SKM-1 (cell line): ENCODE data around the gene EPHB2.
"Not testable (repeated sequence)": the region's sequence is repeated elsewhere in the genome, so short reads cannot be mapped to it uniquely, and the experiment has no call there.

Experiments used
- DNase-seq: peaks from one replicate; lab custom pipeline; 2025; ENCODE audit not compliant: unreplicated experiment; lab: John Stamatoyannopoulos, UW

Gene EPHB2

DNA sequence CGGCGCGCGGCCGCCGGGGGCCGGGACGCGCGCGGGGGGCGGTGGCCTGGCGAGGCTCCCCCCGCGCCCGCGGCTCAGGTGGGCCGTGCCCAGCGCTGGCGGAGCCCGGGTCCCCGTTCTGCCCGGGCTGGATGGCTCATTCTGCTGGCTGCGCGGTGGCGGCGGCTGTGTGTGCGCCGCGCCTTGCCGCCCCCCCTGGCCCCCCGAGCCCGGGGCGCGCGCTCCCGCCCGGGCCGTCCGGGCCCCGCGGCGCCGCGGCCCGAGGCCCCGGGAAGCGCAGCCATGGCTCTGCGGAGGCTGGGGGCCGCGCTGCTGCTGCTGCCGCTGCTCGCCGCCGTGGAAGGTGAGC lies at the start of gene EPHB2:
EPHB2 (plus strand) TSS at position 139 of the 349 bp plus-strand sequence; CDS start at position 283, 144 bp downstream.
- no peak for DNase-seq

GRCh38 chr1:22661880-22662279 lies 48.8 kb upstream of the EPHB2 start:
- no peak for DNase-seq

DNA sequence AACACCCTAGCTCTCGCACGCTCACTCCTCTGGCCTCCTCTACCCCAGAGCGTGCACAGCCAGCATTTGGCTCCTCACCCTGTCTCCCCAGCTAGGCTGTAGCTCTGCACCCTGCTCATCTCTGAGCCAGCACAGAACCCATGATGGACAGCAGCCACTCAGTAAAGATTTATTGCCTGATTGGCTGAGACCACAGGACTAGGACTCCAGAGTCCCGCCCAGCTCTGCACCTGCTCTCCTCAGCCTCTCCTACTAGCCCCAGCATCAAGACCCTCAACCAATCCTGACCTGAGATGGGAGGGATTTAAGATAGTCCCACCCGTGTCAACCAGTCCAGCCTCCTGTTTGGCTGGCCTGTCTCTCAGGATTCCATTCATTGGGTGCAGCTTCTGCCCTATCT lies 48.3 kb upstream of the EPHB2 start:
- no peak for DNase-seq

DNA sequence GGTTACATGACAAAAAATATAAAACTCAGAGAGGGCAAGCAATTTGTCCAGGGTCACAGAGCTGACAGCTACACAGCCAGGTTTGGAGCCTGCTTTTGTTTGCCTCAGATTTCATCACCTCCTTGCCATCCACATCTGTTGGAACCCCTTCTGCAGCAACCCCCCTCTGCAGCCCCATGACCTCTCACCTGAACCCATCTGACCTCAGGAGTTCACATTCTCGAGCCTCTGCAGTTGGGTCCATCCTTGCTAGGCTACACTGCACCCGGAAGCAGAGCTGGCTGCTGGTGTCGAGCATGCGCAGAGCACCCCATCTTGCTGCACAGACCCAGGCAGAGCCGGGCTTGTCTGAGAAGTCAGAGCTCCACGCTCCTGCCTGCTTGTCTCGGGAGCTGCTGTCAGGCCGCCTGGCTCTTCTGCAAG lies 47.6 kb upstream of the EPHB2 start:
- DNase-seq = no peak

- no peak for DNase-seq
Observed at GRCh38 chr1:22665752-22666151, 44.9 kb upstream of the EPHB2 start.

DNA sequence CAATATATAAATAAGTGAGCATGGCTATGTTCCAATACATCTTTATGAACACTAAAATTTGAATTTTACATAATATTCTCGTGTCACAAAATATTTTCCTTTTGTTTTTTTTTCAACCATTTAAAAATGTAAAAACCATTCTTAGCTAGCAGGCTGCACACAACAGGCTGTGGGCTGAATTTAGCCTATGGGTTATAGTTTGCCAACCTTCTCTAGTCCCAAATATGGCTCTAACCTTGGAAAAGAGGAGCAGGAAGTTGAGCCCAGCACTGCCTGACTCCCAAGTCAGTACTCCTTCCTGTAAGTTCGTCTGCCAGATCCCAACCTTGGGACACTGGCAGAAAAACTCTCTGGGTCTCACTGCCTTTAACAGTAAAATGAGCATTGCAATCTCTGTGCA lies 44.2 kb upstream of the EPHB2 start:
- DNase-seq = no peak

DNA sequence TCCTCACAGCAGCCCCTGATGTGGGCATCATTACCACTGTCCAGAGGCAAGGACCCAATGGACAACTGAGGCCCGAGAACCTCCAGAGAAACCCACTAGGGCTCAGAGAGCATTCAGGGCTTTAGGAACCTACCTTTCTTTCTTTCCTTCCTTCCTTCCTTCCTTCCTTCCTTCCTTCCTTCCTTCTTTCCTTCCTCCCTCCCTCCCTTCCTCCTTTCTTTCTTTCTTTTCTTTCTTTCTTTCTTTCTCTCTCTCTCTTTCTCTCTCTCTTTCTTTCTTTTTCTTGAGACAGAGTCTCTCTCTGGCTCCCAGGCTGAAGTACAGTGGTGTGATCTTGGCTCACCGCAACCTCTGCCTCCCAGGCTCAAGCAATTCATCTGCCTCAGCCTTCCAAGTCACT lies 41.8 kb upstream of the EPHB2 start:
- DNase-seq = not testable (repeated sequence)

DNA sequence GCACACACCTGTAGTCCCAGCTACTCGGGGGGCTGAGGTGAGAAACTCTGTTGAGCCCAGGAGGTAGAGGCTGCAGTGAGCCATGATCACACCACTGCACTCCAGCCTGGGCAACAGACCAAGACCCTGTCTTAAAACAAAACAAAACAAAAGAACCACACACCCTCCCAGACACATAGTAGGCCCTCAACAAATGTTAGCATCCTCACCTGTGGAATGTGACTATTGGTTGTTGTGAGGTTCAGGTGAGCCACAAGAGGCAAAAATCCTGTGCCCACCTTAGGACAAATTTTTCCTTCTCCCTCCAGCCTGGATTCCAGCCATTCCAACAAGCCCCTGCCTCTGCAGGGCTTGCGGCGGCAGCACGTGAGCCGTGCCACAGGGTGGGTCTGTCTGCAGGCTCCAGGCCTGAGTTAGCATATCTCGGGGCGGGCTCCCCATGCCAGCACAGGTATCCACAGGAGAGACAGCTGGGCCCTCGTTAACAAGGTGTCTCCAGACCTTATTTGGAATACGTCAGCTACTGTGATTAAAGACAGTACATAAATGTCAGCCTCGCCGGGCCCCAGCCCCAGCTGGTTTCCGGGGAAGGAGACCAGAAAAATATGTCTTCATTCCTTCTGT lies 40.2 kb upstream of the EPHB2 start:
- DNase-seq = no peak

DNA sequence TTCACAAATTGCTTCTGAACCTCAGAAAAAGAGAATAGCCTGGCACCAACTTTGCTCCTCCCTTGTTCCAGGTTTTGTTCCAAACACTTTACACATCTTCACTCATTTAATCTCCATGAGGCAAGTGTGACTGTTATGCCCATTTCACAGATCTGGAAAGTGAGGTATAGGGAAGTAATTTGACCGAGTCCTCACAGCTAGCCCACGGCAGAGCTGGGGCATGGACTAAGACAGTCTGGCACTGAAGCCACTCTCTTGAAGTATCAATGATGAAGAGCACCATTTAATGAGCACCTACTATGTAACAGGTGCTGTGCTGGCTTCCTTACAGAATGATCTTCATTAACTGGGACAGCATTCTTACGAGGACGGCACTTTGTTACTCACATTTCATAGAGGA lies 38.6 kb upstream of the EPHB2 start:
- DNase-seq = no peak

DNA sequence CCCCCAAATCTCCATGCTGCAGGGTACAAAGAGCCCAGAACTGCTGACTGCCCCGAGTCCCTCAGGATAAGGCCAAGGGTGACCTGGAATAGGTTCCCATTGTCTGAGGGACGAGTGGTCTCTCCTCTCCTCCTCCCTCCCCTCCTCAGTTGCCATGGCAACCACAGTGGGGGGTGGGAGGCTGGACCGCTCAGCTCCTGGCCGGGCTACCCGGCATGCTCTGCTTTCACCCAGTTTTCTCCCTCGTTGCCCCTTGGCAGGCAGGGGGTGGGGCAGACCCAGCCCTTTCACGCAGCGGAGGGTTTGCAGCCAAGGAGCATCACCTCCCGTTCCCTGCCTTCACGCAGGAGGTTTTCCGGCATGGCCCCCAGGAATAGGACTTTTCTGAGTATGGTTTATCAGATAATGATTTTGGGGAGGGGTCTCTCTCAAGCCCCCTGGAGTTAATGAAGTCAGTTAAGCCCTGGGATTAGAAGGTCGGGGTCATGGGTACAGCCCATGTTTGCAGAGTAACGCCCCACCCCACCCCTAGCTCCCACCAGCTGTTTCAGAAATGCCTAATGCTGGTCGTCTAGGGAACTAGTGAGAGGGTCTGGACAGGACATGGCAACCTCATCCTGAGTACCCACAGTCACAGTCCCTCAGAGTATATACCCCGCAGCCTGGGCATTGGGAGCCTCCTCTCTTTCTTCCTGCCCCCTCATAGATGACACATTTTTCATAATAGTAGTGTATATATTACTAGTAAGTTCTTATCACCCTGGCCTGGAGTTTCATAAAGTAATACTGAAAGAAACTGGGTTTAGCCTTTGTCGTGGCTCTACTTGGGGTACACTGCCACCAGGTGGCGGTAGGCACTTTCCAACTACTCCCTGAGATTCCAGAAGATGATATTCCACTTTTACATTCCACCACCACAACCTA lies 36.9 kb upstream of the EPHB2 start:
- peak; percentile 62 for DNase-seq

GRCh38 chr1:22674410-22674749 lies 36.3 kb upstream of the EPHB2 start:
- no peak for DNase-seq

DNA sequence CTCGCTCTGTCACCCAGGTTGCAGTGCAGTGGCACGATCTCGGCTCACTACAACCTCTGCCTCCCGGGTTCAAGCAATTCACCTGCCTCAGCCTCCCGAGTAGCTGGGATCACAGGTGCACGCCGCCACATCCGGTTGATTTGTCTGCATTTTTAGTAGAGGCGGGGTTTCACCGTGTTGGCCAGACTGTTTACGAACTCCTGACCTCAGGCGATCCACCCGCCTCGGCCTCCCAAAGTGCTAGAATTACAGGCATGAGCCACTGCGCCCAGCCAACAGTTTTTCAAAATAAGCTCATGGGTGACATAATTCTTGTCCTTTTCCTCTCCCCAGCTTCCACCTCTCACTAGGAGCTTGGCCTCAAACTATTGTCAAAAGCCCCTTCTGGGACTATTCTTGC lies 34.5 kb upstream of the EPHB2 start:
- DNase-seq = not testable (repeated sequence)

DNA sequence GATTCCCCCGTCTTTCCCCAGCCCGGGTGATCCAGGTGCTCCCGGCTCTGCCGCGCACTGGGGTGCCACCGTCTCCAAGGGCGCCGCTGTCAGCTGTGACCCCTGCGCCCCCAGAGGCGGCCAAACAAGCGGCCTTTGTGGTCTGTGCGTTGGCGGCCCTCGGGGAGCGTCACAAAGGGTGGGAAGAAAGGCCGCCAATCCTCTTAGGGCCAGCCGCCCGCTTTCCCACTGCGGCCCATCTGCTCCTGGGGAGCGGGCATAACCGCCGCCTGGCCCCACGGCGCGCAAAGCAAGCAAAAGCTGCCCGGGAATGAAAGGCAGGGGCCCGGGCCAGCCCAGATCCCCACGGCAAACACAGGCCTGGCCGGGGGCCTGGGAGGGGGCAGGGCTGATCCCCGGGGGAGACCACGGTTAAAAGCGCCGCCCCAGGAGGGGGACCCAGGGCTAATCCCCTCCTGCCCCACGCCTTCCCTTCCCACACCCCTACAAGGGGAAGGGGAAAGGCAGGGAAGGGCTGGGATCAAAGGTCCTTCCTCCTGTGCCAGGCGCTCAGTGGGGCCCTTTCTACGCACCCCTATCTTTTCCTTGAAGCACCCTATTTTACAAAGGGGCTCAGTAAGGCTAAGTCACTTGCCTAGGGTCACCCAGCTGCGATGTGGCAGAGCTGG lies 33.6 kb upstream of the EPHB2 start:
- DNase-seq = no peak

GRCh38 chr1:22677931-22678896 lies 32.4 kb upstream of the EPHB2 start:
- DNase-seq = no peak

- no peak for DNase-seq
Observed at GRCh38 chr1:22680726-22681125, 29.9 kb upstream of the EPHB2 start.

DNA sequence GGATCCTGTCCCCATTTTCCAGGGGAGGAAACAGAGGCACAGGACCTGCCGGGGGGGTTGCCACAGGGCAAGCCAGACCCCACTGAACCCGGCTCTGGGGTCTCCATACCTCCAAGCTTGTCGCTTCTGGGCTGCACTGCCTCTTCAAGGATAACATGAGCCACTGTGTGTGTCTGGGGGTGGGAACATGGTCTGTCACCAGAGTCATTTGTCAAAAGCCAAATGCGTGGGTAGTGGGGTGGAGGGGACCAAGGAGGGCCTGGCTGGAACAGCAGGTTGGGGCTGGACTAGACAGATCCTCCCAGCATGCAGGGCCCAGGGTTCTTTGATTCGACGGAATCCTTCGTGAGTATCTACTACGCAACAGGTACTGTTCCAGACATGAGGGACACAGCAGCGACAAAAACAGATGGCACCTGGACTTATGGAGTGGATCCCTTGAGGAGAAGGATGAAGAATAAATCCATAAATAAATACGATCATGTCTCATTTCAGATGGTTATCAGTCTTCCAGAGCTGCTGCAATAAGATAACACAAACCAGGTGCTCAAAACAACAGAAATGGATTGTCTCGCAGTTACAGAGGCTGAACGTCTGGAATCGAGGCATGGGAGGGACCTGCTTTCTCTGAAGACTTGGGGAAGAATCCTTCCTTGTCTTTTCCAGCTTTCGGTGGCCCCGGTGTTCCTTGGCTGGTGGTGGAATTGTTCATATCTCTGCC lies 28.9 kb upstream of the EPHB2 start:
- no peak for DNase-seq

DNA sequence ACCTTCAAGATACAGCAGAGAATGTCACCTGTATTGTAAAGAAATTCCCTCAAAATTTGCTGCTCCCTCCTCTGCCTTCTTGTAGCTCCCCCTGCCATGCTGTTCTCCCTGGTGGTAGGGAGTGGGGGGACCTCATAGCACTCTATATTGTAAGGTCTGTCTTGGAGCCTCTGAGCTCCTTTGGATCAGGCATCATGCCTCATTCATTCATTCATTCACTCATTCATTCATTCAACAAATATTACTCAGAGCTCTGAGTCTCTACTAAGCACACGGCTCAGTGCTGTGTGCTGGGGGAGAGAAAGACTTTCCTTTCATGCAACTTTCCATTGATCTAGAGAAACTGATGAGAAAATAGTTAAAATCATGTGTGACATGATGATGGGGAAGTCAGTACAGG lies 27.1 kb upstream of the EPHB2 start:
- DNase-seq = no peak

DNA sequence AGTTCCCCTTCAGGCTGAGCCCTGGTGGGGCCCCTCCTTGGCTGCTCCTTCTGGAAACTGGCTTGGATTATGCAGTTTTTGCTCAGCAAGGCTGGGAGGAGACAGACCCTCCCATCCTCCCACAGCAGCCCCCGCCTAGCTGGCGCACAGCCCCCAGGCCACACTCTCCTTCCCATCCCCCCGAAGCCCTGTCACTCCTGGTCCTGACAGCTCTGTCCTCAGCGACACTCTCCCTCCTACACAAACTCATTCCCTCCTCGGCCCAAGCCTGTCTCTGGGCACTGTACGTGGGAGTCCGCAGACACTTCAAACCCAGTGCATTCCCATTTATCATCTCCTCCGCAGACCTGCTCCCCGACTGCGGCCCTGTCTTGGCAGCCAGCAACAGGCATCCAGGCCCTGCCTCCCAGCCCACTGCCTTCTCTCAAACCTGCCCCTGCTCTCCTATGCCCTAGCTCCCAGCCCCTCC lies 25.0 kb upstream of the EPHB2 start:
- no peak for DNase-seq

GRCh38 chr1:22687191-22687590 lies 23.4 kb upstream of the EPHB2 start:
- no peak for DNase-seq

- DNase-seq = no peak
Observed at GRCh38 chr1:22688466-22688865, 22.2 kb upstream of the EPHB2 start.
